Activated CD4-positive, alpha-beta T cell treated with anti-CD3 and anti-CD28 coated beads, Interleukin-10, Interleukin-2, amounts not matched to agents 100 ng/mL and 50 ng/mL, durations not matched to agents 16 hours and 8 hours (primary cell): Measurements from ENCODE around the gene LSM10.

Experiments
- DNase-seq: peaks from one replicate; pipeline ENCODE4 v3.0.0-alpha.2; 2020

LSM10 gene

DNA sequence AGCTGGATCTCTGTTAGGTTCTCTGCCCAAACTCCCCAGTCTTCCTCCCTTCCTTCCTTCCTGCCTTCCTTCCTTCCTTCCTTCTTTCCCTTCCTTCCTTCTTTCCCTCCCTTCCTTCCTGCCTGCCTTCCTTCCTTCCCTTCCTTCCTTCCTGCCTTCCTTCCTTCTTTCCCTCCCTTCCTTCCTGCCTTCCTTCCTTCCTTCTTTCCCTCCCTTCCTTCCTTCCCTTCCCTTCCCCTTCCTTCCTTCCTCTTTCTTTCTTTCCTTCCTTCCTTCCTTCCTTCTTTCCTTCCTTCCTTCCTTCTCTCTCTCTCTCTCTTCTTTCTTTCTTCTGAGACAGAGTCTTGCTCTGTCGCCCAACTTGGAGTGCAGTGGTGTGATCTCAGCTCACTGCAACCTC, 8.7 kb upstream of the LSM10 start:
- no peak for DNase-seq

DNA sequence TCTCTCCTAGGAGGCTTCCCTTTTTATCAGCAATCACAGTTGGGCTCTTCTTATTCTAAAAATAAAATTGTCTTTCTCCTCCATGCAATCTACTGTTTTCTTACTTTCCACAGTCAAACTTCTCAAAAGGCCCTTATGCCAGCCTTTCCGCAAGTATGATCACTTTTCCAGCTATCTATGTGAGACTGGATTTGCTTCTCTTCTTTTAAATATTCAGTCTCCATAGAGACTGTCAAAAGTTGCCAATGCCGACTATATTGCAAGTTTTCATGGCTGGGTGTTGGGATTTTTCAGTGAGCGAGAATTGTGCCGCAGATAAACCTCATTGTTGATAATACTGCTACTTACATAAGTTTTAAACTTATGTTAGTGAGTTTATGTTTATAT, 4.8 kb upstream of the LSM10 start:
- DNase-seq = no peak

DNA sequence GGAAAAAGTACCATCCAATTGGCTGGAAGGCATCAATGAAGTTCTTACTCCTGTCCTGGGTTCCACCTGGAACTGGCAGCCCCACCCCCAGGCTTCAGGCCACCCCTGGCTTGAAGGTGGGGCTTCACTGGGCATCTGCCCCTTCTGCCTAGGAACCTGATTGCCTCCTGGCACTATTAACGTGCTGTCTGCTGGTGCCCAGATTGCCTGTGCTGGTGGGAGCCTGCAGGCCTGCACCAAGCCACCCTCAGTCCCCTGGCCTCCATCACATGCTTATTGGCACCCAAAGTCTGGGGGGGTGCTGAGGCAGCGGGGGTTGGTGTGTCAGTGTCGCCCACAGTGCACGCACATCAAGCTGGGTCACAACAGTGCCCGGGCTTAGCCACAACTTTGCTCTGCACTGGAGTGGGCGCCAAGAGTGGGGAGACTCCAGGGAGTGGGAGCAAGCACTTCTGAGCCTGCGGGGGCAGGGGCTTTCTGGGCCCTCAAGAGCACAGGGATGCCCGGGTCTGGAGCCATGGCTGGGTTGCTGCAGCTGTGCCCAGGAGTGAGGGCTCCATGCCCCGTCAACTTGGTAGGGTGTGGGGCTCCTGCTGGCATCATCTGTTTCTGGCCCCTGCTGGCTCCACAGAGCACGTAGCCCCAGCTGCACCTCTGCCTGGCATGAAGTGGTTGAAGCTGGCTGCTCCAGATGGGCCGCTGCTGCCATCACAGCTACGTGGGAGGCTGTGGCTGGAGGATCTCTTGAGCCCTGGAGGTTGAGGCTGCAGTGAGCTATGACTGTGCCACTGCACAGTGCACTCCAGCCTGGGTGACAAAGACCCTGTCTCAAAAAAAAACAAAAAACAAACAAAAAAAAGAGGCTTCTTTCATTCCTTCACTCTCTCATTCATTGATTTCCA, 4.1 kb upstream of the LSM10 start:
- DNase-seq = no peak

DNA sequence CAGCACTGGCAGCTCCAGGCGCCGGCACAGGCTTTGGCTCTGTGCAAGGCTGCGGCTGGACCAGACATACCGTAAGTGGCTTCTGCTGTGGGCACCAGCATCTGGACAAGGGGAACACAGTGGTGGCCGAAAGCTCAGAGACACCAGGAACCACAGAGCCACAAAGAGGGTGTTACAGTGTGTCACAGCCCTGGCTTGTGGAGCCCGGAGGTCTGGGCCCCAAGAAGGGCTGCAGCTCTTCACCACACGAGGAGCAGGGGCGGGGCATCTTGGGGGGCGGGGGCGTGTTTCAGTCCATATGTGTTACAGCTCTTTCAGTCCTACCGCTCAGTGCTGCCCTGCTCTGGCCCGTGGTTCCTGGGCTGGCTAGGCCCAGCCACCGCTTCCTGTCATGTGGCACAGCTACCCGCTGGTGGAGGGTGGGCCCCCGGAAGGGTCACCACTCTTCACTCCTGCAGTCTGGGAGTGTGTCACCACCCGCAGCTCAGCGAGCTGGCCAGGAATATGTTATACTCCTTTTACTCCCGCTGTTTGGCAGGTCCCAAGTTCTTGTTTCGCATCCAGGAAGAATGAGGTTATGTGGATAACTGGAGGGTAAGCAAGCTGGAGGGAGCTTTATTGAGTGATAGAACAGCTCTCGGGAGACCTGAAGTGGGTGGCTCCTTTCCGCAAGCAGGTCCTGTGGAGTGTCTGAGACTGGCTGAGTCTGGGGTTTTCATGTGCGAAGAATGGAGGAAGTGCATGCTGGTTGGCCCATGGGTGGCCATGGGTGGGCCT, 3.3 kb upstream of the LSM10 start:
- peak; percentile 69 for DNase-seq

DNA sequence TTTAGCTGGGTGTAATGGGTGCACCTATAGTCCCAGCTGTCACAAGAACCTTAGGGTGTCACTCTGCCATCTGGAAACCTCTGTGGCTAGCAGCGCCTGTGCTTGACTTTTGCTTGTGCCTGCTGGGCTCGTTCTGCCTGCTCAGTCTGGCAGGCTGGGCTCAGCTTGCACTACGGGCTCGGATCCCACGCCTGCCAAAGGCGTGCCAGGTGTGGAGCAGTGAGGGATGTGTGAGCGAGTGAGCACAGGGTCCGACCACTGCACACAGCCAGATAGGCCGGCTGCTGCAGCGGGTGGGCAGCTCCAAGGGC, 2.8 kb upstream of the LSM10 start:
- DNase-seq = no peak

DNA sequence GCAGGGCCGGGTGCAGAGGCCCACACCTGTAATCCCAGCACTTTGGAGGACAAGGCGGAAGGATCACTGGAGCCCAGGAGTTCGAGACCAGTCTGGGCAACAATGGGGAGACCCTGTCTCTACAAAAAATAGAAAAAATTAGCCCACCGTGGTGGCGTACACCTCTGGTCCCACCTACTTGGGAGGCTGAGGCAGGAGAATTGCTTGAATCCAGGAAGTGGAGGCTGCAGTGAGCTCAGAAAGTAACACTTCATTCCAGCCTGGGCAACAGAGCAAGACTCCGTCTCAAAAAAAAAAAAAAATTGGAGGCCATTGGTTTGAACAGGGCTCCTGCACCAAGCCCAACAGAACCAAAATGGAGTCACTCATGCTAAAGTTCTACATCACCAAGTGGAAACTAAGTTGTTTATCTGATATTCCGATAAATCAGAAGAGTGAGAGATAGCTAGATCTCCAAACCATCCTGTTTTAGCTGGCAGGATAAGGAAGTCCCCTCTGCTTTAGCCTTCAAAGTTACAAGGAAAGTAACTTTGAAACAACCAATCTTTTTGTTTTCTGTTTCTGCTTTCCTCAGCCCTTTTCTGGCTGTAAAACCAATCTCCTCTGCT, 766 bp upstream of the LSM10 start:
- no peak for DNase-seq

DNA sequence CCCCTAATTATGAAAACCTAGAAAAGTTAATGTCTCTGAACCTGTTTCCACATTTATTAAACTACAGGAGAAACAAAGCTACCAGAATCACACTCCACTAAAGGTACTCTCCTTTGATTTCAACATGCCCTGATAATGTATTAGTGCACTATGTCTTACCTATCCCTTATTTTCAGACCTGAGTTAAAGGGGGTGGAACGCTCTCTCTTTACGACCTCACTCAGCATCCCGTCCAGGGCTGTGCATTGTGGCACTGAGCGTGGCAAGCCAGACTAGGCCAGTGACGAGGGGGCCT, 678 bp downstream of the LSM10 start:
- DNase-seq = no peak

DNA sequence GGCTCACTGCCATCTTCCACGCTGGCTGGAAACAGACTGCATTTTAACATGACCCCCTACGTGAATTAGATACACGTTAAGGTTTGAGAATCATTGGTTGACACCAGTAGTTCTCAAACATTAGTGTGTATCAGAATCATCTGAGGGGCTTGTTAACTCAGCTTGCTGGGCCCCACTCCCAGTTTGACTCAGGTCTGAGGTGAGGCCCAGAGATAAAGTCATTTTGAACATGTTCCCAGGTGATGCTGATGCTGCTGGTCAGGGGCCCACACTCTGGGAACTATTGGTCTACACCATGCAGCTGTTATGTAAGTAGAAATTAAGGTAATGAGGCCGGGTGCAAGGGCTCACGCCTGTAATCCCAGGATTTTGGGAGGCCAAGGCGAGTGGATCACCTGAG, 1.3 kb downstream of the LSM10 start:
- peak; percentile 56 for DNase-seq

DNA sequence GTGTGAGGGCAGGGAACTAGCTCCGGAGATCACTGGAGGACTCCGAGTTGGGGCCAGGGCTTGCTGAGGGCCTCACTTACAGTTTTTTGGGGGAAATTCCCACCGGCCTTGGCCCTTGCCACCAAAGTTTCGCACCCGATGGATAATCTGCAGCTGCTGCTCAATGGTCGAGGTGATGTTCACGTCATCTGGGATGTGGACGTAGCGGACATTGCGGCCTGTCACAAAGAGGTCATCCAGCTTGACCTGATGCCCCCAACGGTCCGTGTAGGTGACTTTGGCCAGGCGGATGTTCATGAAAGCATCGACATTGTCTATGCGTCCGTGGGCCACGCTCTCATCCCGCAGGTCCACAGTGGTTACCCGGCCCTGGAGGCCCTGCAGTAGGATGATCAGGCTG, 4.0 kb downstream of the LSM10 start:
- no peak for DNase-seq

DNA sequence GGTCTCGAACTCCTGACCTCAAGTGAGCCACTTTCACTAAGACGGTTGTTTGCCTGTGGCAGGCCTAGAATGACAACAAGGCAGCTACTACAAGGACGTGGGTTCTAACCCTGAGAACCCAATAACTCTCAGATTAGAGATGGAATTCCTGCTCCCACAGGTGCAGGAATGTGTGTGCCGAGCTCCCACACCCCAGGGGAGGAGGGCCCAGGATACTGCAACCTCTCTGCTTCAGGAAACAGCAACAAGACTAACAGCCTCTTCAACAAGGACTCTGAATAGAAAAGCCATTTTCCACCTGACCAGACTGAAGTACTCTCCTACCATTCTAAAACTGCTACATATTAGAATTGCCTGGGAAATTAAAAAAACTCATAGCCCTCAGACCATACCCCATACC, 4.9 kb downstream of the LSM10 start:
- no peak for DNase-seq

DNA sequence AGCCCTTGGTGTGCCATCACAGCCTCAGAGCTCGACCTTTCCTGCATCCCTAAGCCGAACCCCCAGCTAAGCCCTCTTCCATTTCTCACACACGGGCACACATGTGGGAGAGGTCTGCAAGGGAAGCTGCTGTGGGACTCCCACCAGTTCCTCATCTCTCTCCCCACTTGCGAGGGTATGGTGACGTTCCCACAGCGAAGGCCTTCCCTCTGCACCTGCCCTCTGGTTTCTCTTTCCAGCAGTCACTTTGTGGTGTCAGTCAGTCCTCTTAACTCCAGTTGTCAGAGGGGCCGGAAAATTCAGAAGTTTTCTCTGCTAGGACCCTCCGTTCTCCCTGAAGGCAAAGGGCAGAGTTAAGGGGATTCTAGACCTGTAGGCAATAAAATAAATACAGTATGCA, 6.4 kb downstream of the LSM10 start:
- DNase-seq = no peak

DNA sequence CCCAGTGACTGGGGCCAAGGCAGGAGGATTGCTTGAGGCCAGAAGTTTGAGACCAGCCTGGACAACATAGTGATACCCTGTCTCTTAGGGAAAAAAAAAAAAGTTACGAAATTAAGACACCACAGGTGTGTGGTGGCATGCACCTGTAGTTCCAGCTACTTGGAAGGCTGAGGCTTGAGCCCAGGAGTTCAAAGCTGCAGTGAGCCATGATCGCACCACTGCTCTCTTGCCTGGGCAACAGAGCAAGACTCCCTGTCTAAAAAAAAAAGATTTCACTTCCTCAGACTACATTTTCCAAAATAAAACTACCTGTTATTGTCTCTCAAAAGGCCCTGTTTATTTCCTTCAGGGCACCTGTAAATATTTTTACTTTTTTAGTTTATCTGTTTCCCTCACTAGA, 7.3 kb downstream of the LSM10 start:
- no peak for DNase-seq

DNA sequence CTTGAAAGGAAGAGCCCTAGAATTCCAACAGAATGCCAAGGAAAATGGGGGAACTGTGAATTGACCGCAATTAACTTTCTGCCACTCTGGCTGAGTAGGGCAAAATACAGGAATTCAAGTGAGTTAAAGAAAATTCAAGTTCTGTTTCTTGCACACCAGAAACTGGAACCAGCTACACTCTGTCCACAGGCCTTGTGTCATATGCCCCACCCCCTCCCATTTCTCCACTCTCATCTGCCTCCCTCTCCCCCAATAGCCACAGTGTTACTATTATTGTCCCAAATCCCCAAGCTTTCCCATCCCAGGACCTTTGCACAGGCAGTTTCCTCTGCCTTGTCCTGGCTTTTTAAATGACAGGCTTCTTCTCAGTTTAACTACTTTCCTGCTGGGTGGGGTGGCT, 7.7 kb downstream of the LSM10 start:
- no peak for DNase-seq

DNA sequence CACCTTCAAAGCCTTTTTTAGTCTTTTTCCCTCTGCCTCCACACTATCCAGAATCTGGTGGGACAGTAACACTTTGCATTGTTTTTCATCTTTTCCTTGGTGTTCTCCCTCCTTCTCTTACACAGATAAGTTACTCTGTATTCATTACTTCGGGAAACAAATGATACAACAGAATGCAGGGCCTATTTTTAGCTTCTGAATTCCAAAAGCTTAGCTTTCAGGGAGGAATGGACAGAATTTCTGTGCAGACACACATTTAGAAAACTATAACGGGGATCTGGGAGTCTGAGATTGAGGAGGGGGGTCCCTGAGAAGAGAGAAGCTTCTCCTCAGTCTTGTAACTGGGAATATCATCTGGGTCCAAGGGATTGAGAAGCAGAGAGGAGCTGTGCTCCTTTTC, 8.4 kb downstream of the LSM10 start:
- DNase-seq = no peak

DNA sequence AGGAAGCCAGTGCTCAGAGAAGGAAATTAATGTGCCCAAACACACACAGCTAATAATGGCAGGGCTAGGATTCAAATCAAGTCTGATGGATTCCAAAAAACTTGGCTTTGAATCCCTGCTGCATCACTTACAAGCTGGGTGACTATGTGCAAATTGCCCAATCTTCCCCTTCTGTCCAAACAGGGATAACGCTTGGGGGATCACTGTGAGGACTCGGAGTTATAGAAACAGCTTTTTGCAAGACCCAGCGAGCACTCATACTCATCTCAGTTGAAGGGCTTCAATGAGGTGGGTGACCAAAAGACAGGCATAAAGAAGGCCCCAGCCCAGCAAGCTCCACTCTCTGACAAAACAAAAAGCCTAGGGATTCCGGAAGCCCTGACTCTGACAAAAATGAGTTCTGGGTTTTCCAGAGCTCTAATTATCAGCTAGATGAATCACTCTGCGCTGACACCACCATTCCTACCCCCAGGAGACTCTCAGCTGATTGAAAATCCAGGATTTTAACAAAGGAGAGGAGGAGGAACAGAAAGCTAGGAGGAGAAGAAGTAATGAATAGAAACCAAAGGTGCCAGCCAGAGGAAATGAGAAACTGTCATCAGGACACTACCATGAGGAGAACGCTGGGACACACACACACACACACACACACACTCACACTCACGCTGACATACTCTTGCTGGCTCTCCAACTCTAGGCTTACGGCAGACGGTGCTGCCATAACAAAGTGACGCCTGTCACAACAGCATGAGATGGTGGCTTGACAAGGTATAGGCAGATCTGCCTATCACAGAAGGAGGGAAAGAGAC, 10.4 kb downstream of the LSM10 start:
- peak; percentile 29 for DNase-seq

DNA sequence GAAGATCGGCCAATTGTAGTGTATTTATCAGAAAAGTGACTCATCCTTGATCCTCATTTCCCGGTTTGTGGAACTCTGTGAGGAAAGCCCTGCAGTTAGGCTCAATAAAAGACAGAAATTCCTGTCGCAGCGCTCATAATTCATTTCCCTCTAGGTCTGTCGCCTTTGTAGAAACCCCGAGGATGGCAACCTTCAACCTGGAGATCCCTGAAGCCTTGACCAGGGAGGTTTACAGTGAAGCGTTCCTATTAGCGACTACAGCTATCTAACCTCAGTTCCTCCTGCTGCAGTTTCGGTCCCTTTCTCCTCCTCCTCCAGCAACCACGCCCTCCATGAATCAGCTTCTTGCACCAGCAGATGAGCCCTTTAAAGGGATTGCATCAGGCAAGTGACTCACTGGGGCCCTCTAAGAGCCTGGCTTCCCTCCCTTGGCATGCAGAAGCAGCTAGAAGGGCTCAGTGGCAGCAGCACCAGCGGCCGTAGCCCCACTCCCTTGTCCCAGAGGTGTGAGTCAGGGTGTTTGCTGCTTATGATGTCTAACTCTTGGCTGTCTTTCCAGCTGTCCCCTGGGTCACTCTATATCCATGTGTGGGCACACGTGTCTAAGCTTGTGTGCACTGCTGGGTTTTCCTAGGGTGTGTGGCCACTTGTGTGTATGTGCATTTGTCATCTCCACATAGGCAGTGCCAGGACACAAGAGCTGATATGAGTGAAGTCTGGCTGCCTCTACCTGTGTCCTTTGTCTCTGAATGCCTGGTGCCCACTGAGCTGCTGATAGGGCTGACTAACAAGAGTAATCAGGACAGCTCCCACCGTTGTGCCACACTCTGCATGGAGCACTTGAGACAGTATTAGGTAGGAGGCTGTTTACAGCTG, 11.2 kb downstream of the LSM10 start:
- peak; percentile 98 for DNase-seq

DNA sequence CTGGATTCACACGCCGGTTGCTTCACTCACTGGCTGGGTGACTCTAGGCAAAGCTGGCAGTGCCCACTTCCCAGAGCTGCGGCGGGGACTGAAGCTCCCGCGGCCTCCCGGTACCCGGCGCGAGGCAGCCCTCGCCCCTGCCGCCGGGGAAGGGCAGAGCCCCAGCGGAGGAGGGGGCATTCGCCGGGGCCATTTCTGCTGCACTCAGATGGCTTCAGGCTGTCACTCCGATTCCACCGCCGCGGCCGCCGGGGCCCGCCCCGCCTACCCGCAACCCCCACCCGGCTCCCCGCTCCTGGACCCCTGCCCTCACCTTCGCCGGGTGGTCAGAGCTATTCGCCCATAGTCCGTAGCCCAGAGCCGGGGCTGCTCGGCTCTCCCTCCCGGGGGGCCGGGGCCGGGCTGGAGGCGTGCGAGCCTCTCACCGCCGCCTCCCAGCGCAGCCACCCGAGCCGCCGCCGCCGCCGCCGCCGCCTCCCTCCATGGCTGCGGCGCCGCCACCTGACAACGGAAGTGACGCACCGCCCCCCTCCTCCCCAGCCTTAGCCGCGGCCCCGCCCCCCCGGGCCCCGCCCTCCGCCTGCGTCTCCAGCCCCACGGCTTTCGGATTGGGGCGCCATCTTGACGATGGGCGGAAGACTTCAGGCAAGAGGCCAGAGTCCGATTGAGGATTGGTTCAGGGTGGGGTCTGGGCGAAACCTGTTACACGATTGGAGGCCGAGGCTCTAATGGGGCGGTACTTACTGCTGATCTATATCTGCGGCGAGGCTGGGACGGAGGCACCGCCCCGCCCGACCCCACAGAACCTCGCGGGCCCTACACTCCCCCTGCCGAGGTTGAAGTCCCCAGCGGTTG, 12.1 kb downstream of the LSM10 start, which contains the start of gene STK40:
TSS of gene STK40 (minus strand) at position 515 of the 855 bp plus-strand sequence. CDS start 24,592 bp downstream, outside the sequence.
- peak; percentile 100 for DNase-seq

DNA sequence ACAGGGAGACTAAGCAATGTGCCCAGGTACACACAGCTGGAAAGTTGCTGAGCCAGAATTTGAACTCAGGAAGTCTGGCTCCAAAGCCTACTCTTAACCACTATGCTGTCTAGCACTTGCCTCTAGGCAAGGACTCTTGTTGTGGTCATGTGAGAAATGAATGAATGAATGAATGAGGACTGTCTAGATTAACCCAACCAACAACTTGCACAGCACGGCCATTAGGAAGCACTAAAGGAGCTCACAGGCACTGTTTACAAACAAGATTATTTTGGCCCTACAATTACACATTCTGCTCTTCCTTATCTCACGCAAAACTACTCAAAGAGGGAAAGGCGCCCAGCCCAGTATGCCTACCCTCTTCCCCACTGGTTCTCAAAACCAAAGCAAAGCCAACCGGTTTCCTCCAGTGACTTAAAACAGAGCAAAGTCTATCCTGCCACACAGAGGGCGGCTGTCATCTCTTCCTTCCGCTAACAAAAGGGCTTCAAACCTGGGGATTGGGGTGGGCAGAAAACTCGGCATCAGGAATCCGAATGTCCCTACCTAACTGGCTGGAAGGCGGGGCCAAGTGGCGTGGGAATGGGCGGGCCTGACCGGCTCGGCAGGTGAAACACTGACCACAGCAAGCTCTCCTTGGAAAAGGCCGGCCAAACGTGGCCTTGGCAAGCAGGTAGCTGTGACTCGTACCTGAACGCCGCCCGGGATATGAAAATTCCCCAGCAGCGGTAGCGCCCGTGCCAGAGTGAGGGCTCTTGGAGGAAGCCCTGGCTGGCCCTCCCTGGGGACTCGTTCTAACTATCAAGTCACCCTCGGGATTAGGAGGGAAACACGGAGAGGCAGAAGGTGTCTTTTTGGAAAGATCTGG, 12.9 kb downstream of the LSM10 start:
- peak; percentile 80 for DNase-seq

DNA sequence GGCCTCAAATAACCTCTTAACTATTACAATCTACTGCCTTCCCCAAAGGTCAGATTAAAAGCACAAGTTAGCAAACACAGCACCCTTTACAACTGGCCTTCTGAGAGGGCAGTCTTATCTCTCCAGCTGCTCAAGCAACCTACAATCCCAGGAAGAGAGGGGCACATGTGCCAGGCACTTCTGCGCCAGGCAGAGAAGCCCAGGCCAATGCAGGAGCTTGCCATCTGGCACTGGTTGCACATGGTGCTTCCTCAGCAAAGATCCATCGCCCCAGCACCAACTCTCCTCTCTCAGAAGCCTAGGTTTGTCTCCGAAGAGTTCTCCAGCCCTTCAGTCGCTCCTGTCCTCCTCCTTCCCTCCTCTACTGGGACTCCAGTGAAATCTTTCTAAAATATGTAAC, 14.5 kb downstream of the LSM10 start:
- DNase-seq = no peak

DNA sequence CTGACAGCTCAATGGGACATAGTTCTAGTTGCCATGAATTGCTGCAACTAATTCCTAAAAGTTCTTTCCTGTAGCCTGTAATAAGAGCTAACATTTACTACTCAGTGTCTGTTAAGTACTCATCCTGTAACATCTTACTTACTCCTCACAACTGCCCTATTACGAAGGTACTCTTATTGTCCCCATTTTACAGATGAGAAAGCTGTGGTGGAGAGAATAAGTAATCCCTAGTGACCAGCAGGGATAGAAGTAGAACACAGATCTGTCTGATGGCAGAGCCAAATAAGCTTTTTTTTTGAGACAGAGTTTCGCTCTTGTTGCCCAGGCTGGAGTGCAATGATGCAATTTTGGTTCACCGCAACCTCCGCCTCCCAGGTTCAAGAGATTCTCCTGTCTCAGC, 15.0 kb downstream of the LSM10 start:
- DNase-seq = no peak
